GM21717 (cell line): ENCODE results near the gene ADAMTS4.
A peak's percentile ranks its signal among the peaks of the same experiment; 100 is the strongest.

Experiments
- ATAC-seq: cut with Tn5 transposase; IDR thresholded peaks from one replicate; pipeline ENCODE4 v1.9.1; 2021; ENCODE audit warnings: mild to moderate bottlenecking, moderate library complexity; ENCODE audit not compliant: unreplicated experiment

The ADAMTS4 gene

DNA sequence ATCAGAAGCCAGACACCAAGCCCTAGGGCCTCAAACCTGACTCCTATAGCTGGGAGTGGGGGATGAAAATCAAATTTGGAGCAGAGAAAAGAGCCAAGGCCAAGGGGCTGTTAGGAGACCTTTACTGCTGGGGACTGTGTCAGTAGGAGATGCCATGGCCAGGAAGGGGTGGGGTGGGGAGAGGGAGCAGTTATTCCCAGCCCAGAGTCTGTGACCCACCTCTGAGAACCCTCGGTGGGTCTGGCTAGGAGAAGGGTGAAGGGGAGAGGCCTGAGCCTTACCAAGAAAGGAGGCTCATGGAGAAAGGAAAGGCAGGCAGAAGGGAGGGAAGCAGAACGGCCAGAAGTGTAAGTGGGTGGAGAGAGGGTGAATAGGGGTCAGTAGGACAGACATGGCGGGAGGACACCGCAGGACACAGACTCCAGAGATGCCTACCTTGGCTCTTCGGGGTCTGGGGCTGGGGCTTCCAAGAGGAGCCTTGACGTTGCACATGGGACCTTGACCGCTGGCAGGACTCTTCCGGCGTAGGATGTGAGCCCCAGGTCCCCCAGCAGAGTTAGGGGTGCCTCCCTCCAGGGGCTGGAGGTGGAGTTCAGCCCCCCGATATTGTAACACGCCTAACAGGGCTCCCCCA is 1.2 kb downstream of the ADAMTS4 start:
- ATAC-seq: no peak

DNA sequence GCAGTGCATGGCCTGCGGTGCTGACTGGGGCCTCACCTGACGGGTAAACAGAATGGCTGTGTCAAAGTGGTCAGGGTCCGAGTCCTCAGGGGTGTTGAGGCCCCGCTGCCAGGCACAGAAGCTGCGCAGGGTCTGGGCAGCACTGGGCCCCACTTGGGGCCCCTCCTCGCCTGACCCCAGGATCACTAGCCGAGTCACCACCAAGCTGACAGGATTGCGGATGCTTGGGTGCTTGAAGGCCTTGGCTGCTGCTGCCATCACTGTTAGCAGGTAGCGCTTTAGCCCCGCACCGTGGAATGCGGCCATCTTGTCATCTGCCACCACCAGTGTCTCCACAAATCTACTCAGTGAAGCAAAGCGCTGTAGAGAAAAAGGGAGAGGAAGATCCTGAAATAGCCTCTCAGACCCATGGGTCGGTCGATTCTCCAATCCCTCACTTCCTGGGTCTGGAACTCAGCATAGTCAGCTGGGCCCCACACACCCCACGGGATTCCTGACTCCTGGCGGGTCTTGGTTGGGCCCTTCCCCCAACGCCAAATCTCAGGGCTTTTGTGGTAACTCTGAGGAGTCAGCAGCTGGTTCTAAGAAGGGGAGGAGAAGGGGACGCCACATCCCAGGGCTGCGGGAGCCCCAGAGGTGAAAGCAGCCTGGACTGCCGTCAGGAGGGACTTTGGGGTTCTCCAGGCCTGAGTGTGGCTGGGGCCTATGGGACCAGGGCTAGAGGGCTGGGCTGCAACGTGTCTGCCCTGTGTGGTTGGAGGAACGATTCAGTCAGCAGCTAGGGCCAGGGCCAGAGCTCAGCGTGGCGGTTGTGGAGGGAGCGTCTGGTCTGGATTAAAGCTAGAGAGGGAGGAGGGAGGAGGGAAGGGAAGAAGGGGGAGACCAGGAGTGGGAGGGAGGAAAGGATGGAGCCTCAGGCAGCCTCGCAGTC is 2.1 kb downstream of the ADAMTS4 start:
- no peak for ATAC-seq

DNA sequence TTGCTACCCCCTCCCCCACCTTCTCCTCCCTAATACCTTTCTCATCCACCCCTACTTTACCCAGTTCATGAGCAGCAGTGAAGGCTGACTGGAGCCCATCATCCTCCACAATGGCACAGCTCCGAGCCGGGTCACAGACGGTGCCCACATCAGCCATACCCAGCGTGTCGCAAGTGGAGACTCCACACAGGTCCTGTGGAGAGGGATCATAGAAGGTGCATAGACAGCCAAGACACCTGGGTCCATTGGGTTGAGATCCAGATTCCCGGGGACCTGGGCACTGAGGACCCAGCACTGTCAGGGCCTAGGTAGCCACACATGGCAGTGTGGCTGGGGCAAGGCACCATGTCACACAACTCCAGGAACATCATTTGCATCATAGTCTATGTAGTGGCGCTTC is 2.7 kb downstream of the ADAMTS4 start:
- ATAC-seq: no peak

DNA sequence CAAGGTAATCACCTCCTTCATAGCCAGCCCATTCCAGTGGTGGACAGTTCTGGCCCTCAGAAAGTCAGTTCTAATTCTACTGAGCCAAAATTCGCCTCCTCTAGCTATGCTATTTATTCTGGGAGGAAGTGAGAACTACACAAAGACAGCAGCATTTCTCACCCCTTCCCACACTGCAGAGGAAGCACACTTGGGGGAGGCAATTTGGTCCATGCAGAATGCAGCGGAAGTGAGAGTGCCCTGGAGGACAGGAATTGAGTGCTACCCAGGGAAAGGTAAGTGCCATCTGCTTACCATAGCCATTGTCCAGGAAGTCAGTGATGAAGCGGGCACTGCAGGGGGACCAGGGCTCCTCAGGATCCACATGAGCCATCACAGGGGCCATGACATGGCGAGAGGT is 3.7 kb downstream of the ADAMTS4 start:
- ATAC-seq: no peak

DNA sequence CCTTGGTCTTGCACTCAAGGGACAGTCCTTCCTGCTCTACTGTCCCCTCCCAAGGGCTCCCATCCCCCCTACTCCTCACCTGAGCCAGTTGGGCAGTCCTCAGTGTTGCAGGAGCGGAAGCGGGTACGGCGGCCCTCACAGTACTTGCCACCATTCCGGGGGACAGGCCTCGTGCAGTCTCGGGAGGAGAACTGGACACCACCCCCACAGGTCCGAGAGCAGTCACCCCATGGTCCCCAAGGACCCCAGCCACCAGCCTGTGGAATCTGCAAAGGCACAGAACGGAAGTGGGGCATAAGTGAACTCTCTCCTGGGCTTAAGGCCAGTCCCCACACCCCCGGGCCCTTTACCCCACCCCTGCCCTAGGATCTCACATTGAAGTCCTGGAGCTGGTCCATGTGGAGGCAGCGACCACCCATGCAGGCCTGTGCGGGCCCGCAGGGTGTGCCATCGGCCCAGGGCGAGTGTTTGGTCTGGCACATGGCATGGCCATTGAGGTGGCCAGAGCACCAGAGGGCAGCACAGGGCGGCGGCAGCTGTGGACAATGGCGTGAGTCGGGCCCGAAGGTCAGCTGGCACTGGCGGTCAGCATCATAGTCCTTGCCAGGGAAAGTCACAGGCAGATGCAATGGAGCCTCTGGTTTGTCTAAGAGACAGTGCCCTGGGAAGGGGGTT is 5.2 kb downstream of the ADAMTS4 start:
- ATAC-seq: no peak

DNA sequence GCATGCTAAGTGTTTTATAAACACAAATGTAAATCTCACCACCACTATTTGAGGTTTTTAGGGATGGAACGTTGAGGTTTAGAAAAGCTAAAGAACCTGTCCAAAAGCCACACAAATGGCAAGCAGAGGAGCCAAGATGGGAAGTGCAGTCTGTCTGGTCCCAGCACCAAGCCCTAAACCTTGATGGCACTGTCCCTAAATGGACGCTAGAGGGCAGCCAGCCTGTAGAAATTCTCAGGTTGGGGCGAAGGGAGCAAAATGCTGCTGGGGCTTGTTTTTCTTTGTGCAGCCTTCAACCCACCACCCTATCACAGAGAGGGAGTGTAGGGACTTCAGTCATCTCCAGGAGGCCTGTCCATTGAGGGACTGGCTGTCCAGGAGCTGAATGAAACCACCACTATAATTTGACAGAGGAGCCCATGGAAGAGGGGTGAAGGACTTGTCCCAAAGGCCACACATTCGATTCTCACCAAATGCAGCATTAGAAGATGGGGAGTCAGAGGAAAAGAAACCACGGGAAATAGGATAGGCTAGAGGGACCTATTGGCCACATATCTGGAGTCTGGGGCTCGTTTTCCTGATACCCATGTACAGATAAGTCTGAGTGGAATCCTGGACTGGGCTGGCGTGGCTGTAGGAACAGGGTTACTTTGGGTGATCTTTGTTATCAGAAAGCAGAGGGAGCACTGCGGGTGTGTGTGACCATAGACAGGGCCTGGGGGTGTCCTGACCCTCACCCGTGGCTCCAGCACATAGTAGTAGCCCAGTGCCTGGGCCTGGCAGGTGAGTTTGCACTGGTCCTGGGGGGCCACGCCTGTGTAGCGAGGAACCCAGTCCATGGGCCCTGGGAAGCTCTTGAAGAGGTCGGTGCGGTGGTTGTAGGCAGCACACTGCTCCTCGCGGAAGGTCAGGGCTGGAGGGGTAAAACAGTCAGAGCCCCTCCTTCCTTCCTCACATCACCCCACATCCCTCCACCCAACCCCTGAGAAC is 6.1 kb downstream of the ADAMTS4 start:
- ATAC-seq: peak; percentile 69

DNA sequence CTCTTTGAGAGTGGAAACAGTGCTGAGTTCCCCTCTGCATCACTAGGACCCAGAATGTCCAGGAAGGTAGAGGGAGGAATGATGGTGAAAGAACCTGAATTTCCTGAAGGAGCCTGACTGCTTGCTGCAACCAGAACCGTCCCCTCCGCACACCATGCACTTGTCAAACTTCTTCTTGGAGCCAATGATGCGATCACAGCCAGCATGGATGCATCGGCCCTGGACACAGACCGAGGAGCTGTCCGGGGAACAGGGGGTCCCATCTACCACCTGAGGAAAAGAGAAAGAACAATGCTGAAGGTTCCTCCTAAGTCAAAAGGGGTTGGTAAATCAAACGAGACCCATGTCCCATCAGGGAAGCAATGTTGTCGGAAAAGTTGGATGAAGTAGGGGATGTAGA is 6.9 kb downstream of the ADAMTS4 start:
- no peak for ATAC-seq

DNA sequence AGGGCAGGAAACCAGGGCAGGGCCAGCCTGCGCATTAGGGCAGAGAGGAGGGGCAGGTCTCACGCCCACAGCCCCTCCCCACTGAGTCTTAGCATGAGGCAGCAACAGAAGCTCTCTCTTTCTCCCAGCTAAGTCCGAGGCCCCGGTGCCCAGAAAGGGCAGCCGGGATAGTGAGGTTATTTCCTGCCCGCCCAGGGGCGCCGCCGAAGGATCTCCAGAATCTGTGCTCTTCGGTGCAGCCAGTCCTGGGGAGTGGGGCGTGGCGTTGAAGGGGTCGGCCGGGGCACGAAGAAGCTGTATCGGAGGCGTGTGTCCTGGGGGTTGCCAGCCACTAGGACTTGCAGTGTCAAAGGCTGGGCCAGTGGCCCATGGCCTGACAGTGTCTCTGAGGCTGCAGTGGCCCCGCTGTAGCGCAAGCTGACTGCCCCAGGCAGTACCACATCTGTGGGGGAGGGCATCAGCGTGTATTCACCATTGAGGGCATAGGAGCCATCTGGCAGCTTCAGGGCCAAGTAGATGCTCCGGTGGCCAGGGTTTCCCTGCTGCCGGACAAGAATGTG is 7.8 kb downstream of the ADAMTS4 start:
- ATAC-seq: no peak

DNA sequence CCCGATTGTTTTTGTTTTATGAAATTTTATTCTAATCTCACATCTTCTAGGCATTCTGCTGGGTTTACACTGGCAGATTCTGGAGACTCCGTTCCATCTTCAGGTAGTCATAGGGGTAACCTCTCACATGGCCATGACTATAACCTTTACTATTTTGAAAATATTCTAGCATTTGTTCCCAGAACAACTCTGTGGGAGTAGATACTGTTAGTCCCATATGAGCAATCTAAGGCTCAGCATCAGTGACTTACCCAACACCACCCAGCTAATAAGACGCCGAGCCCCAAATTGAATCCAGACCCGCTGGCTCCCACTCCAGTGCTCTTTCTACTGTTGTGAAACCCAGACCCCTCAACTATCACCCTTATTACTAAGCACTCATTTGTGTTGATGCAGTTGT is 9.8 kb downstream of the ADAMTS4 start:
- ATAC-seq: no peak

DNA sequence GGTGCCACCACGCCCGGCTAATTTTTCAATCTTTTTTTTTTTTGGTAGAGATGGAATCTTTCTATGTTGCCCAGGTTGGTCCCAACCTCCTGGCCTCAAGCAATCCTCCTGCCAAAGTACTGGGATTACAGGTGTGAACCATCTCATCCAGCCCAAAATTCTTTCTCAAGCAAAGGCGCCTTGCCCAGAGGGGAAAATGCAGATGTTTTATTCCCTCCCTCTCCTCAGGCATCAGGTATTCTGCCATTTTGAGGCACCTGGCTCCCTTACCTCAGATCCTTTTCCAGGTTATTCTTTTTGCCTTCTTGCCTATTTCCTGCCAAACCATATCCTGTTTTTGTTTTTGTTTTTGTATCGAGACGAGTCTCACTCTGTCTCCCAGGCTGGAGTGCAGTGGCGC is 10.5 kb downstream of the ADAMTS4 start:
- no peak for ATAC-seq

DNA sequence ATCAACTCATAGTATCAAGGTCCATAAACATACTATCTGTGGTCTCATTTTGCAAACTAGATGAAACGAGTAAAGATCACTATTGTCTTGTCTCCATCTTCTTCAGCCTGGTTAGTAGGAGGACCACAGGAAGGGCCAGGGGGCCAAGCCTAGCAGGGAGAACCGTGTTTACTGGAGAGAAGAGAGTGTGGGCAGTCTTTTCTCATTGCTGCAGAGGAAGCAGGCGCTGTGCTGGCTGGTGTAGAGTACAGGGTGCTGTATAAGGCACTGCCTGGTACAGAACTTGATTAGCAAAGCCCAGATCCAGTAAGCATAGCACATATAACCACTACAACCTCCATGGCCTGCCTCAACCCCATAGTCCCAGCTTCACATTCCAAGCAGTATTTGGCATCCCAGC is 11.5 kb downstream of the ADAMTS4 start:
- no peak for ATAC-seq

DNA sequence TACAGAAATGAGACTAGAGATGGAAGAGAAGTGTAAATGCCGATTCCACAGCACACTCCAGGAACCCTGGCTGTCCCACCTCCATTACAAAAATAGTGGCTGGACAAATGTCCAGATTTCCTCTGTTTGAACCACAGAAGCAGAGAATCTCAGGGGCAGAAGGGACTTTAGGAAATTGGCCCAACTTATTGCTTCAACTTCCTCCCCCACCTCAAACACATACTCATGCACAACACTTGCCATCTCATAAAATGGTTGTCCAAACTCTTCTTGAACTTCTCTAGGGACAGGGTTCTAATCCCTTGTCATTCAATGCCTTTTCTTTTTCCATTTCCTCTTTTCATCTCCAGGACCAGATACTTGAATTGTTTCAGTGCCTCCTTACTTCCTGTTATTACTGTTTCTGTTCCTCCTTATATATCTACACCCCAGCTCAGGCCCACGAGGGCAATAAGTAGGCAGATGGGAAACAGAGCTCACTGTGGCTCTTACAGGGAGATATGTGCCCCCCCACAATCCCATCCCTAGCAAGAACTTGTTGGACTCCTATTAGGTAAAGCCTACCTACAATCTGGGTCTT is 13.0 kb downstream of the ADAMTS4 start:
- peak; percentile 29 for ATAC-seq

DNA sequence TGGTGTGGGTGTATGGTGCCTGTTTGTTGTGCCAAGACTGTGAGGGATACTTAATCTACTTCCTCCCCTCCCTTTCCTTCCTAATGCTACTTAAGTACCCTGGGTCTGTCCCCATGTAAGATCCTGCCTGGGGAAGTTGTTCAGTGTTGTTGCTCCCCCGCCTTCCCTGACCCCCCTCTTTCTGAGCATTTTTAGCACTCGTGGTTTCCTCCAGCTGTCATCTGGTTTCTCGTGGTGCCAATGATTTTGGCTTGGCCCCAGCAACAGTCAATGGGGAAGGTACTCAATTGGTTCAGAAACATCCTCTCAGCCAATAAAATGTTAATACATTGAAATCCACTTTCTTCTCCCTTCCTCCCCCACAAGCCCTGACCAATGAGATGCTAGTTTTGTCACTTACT is 13.6 kb downstream of the ADAMTS4 start:
- ATAC-seq: peak; percentile 60

DNA sequence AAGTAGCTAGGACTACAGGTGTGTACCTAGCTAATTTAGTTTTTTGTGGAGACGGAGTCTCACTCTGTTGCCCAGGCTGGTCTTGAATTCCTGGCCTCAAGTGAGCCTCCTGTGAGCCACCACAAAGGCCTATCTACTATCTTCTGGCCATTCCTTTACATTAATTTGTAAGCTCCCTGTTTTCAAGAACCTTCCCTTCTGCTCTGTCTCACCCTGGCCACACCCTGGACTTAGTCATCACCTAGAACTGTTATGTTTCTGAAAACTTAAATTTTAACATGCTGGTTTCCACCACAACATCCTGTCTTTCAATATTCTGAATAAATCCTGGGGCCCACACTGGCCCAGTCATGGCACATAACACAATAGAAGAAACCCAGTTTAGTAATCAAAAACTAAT is 16.6 kb downstream of the ADAMTS4 start:
- ATAC-seq: no peak

DNA sequence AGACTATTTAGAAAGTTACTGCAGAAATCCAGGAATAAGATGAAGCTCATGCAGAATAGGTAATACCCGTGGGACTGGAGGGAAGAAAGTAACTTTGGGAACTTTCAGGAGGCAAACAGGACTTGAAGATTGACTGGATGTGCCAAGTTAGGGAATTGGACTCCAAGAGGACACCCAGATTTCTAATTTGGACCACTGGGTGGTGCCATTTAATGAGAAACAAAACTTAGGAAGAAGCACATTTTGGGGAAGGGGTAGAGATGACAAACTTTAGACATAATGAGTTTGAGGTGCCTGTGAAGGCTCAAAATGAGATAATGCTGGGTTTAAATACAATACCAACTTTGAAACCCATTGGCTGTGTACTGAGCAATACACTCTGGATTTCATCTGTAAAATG is 18.2 kb downstream of the ADAMTS4 start:
- no peak for ATAC-seq

DNA sequence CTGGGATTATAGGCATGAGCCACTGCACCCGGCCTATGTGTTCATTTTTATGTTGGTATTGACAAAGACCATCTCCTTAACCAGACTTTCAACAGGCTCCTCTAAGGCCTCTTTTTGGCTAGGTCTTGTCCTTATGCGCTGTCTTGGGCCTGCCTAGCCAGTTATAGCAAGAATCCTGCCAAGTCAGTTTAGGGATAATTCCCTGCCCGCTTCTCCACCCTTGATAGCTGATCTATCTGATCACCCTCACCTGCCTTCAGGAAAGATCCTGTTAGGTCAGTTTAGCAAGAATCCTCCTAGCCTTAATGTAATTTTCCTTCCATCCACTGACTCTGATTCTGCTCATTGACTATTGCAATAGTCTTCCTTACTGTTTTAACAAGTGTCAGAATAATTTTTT is 19.2 kb downstream of the ADAMTS4 start:
- no peak for ATAC-seq

DNA sequence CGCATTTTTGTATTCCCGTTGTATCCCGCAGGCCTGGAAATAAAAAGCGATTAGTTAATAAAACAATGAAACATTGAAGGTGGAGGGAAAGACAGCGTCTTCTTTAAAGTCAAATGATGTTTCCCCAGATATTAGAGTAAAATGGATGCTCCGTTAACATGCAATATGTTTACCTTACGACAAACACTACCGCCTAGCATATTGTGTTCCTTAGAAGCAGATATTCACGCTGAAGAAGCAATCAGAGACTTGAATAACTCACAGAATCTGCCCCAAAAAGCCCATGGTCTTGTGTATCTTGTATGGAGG is 21.0 kb downstream of the ADAMTS4 start:
- ATAC-seq: no peak

DNA sequence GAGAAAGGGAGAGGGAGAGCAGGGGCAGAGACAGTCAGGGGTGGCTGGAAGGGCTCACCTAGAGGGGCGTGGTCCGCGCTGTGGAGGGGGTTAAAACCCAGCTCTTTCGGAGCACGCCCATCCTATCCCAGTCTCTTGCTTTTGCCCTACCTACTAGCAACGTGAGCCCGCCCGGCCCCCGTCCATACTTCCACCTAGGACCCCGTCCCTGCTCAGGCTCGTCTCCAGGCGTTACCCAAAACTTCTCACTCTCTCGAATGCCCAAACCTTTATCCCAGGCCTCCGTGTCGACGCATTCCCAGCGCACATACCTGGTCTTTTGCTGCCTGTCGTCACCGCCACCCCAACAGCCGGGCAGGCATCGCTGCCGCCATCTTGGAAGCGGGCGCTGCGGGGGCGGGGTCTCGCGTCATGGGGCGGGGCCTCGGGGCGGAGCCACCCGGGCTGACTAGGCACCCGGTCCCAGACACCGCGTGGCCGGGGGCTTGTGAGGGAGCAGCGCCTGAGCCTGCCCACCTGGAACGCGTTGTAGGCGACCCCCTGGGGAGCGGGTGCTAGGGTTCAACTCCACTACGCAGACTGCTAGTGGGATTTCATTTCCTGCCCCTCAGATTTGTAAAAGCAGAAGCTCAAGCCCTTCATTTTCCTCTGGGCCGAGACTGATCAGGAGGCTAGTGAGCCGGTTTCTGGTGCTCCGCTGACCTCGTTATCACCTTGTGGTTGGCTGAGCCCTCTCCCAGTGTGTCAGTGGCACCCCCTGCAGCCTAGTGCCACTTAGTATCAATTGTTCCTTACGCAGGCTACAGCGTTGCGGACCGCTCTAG is 21.5 kb downstream of the ADAMTS4 start, which contains the start of gene B4GALT3:
Gene B4GALT3, minus strand, starts transcription at position 396 of the 824 bp plus-strand sequence. CDS start 1,447 bp downstream, outside the sequence.
- peak; percentile 69 for ATAC-seq

DNA sequence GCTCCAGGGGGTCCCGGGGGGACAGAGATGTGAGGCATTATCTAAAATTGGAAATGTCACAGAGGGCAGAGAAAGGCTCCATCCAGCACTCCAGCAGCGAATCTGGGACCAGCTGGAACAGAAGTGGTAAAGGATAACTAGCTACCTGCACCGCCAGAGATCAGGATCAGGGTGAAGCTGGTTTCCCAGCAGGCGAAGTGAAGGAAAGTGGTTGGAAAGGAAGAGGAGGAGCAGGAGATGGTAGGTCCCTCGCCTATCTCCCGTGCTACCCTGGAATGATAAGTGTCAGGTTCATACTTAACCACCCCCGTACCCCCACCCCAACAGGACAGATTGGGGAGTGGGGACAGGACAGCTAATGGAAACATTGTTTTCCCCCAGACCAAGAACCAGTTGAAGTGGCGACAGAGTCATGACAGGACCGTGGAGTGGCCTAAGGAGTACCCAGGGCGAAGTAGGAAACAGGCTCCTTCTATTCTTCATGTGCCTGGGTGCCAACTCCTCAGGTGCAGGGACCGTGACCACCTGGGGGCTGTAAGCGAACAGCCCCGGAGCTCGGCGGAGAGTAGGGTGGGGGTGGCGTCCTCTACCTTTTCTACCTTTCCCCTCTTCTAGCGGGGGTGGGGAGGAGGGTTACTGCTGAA is 22.3 kb downstream of the ADAMTS4 start:
- peak; percentile 8 for ATAC-seq
